Small intestine (tissue), 7 donors: ENCODE measurements around the gene CHTF8. TPM values are rescaled to one million over a fixed set of nuclear protein-coding genes. Genes with fewer than 3 reads are reported as not detected.
"Not testable (repeated sequence)": the region's sequence is repeated elsewhere in the genome, so short reads cannot be mapped to it uniquely, and the experiment has no call there.

ENCODE experiments used
- DNase-seq, 2 donors: peaks; one replicate each; pipeline versions ENCODE4 v3.0.0 to v3.0.0-alpha.2; 2013
- FAIRE-seq: peaks from 2 replicates; lab custom pipeline; 2012; peaks lifted over from hg19 to GRCh38; lab: Jason Lieb, UNC
- H3K27ac ChIP-seq, 3 donors: one replicate each; pipeline ENCODE4 v1.5.1; 2013; ENCODE audit warnings: low read length in 2 of 3, mild to moderate bottlenecking in 2 of 3, control low read depth in 1 of 3, inconsistent platforms in 1 of 3, low read depth in 1 of 3, moderate library complexity in 1 of 3
- H3K27me3 ChIP-seq, 3 donors: one replicate each; pipeline ENCODE4 v1.6.1; 2013; ENCODE audit warnings: low read length in 3 of 3, inconsistent platforms in 1 of 3; ENCODE audit not compliant: control insufficient read depth in 3 of 3, insufficient read depth in 3 of 3
- H3K36me3 ChIP-seq, 3 donors: one replicate each; pipeline ENCODE4 v1.6.1; 2013; ENCODE audit warnings: low read length in 3 of 3, inconsistent platforms in 1 of 3, low read depth in 1 of 3, mild to moderate bottlenecking in 1 of 3, moderate library complexity in 1 of 3; ENCODE audit not compliant: control insufficient read depth in 3 of 3, insufficient read depth in 2 of 3
- H3K4me1 ChIP-seq, 3 donors: one replicate each; pipeline ENCODE4 v1.6.1; 2013; ENCODE audit warnings: low read length in 2 of 3, inconsistent platforms in 1 of 3, low read depth in 1 of 3, mild to moderate bottlenecking in 1 of 3, moderate library complexity in 1 of 3; ENCODE audit not compliant: control insufficient read depth in 3 of 3, insufficient read depth in 2 of 3
- H3K4me3 ChIP-seq, 3 donors: one replicate each; pipeline ENCODE4 v1.5.1; 2013; ENCODE audit warnings: low read length in 3 of 3, control low read depth in 1 of 3, inconsistent platforms in 1 of 3, low read depth in 1 of 3, mild to moderate bottlenecking in 1 of 3, moderate library complexity in 1 of 3
- H3K9me3 ChIP-seq, 2 donors: one replicate each; pipeline ENCODE4 v1.6.1; 2013; ENCODE audit warnings: low read depth in 1 of 2, low read length in 1 of 2; ENCODE audit not compliant: control insufficient read depth in 2 of 2, insufficient read depth in 1 of 2
- WGBS, 3 donors: extraction: QIAGEN DNeasy Blood & Tissue Kit; methylation state at CpG; one replicate each; pipeline ENCODE4 v1.1.7; 2013; 5-methylcytosine and 5-hydroxymethylcytosine counted together
- polyA plus RNA-seq, 4 donors: library from polyadenylated mRNA; stranded (reverse) in 3 of 4; unstranded in 1 of 4; fragments of 200-250 nt in 3 of 4; fragments of 120-200 nt in 1 of 4; gene quantifications; one replicate each; pipeline versions ENCODE4 v1.2.1 to v1.2.3, GENCODE V29; 2013
- donor health status: healthy with polysubstance abuse.
- donor health status: control.
- donor health status: control.
- donor health status: Bipolar disorder and iron deficiency.
- donor health status: healthy.

The CHTF8 gene
- polyA plus RNA-seq, 4 donors = 62.4 to 109 (median 74.6) TPM

GRCh38 chr16:69133373-69133954 lies 1.1 kb upstream of the CHTF8 start:
- FAIRE-seq (no peak), DNase-seq (peak in 1 of 2 donors; percentile 16)
- Histone ChIP-seq H3K27me3 (no peaks in the 10 kb centered on the region), H3K36me3 (peaks cover 0 to 21% (median 3%) of the 10 kb centered on the region in 3 donors), H3K4me3 (peak overlapping the region; percentile 84 to 99 (median 85)), H3K4me1 (peaks cover 2 to 9% (median 8%) of the 10 kb centered on the region in 3 donors), H3K27ac (no peak overlapping the region), H3K9me3 (no peaks in the 10 kb centered on the region)
- WGBS, 3 donors = 11 to 30% (median 25%) methylated on average over 5 of the region's 5 CpGs

- Histone ChIP-seq H3K4me3 (peak overlapping the region; percentile 84 to 99 (median 85)), H3K4me1 (peaks cover 2 to 9% (median 8%) of the 10 kb centered on the region in 3 donors), H3K36me3 (peaks cover 0 to 18% (median 2%) of the 10 kb centered on the region in 3 donors), H3K9me3 (no peaks in the 10 kb centered on the region), H3K27ac (peak overlapping the region; percentile 86 to 95 (median 88)), H3K27me3 (no peaks in the 10 kb centered on the region)
- 0 to 1% (median 1%) methylated on average over 31 to 53 of the region's 53 CpGs for WGBS, 3 donors
- DNase-seq (peak; percentile 55 to 94), FAIRE-seq (no peak)
Measured at GRCh38 chr16:69131839-69132423, 457 bp downstream of the CHTF8 start.

- FAIRE-seq (no peak), DNase-seq (no peak)
- peak overlapping the region; percentile 84 to 99 (median 85) for H3K4me3 ChIP-seq
- H3K9me3 ChIP-seq = no peaks in the 10 kb centered on the region
- H3K27ac ChIP-seq = peak overlapping the region; percentile 75 to 95 (median 86)
- H3K27me3 ChIP-seq = no peaks in the 10 kb centered on the region
- peaks cover 2 to 9% (median 8%) of the 10 kb centered on the region in 3 donors for H3K4me1 ChIP-seq
- WGBS, 3 donors = 2 to 3% (median 2%) methylated on average over 13 to 15 of the region's 15 CpGs
- H3K36me3 ChIP-seq = peaks cover 0 to 15% (median 2%) of the 10 kb centered on the region in 3 donors
Measured at GRCh38 chr16:69131167-69131838, 1.1 kb downstream of the CHTF8 start.

GRCh38 chr16:69130461-69130860 lies 1.9 kb downstream of the CHTF8 start:
- Histone ChIP-seq H3K9me3 (no peaks in the 10 kb centered on the region), H3K27ac (no peak overlapping the region), H3K36me3 (peaks cover 0 to 10% (median 2%) of the 10 kb centered on the region in 3 donors), H3K27me3 (no peaks in the 10 kb centered on the region), H3K4me3 (no peak overlapping the region), H3K4me1 (peaks cover 2 to 9% (median 8%) of the 10 kb centered on the region in 3 donors)
- DNase-seq (no peak), FAIRE-seq (no peak)
- WGBS, 3 donors = 65 to 73% (median 68%) methylated on average over 6 of the region's 6 CpGs

- H3K4me1 ChIP-seq = peaks cover 0 to 6% (median 2%) of the 10 kb centered on the region in 3 donors
- peak in 1 of 2 donors; percentile 25 for DNase-seq
- 55 to 80% (median 76%) methylated on average over 12 of the region's 12 CpGs for WGBS, 3 donors
Measured at GRCh38 chr16:69127966-69128510, 4.3 kb downstream of the CHTF8 start.

GRCh38 chr16:69126801-69127200 lies 5.6 kb downstream of the CHTF8 start:
- not testable (repeated sequence) for H3K9me3 ChIP-seq, DNase-seq, FAIRE-seq, H3K4me3 ChIP-seq, H3K4me1 ChIP-seq, H3K27ac ChIP-seq, H3K27me3 ChIP-seq
- H3K36me3 ChIP-seq = peaks cover 0 to 18% (median 2%) of the 10 kb centered on the region in 3 donors
- WGBS, 3 donors = 97% methylated on average over 10 of the region's 10 CpGs

More at GRCh38 chr16:69127966-69128510, 4.3 kb downstream of the CHTF8 start:
- Histone ChIP-seq H3K27ac (no peak overlapping the region), H3K36me3 (peaks cover 0 to 16% (median 2%) of the 10 kb centered on the region in 3 donors), H3K9me3 (no peaks in the 10 kb centered on the region), H3K27me3 (no peaks in the 10 kb centered on the region), H3K4me3 (no peak overlapping the region)
- no peak for FAIRE-seq

GRCh38 chr16:69126221-69126620 lies 6.2 kb downstream of the CHTF8 start:
- 74 to 84% (median 83%) methylated on average over 3 of the region's 3 CpGs for WGBS, 3 donors
- no peaks in the 10 kb centered on the region for H3K9me3 ChIP-seq
- H3K4me3 ChIP-seq = no peak overlapping the region
- peaks cover 0 to 4% (median 2%) of the 10 kb centered on the region in 3 donors for H3K4me1 ChIP-seq
- no peak for FAIRE-seq
- DNase-seq = no peak
- no peak overlapping the region for H3K27ac ChIP-seq
- peaks cover 0 to 18% (median 2%) of the 10 kb centered on the region in 3 donors for H3K36me3 ChIP-seq
- H3K27me3 ChIP-seq = no peaks in the 10 kb centered on the region

GRCh38 chr16:69124961-69125360 lies 7.4 kb downstream of the CHTF8 start:
- not testable (repeated sequence) for FAIRE-seq

More at GRCh38 chr16:69124961-69125360, 7.4 kb downstream of the CHTF8 start:
- H3K4me1 ChIP-seq, H3K27ac ChIP-seq, H3K4me3 ChIP-seq, DNase-seq, H3K27me3 ChIP-seq, H3K9me3 ChIP-seq: not testable (repeated sequence)
- peaks cover under 1 to 30% (median 3%) of the 10 kb centered on the region in 3 donors for H3K36me3 ChIP-seq
- 96 to 97% (median 96%) methylated on average over 14 of the region's 14 CpGs for WGBS, 3 donors
